Retinal pigment epithelial cell (primary cell): Measurements from ENCODE around the gene MRPL18.

Experiments
- DNase-seq: peaks from one replicate; pipeline ENCODE4 v3.0.0-alpha.2; 2010; ENCODE audit warnings: low read depth
- H3K4me3 ChIP-seq: 2 replicates; pipeline ENCODE4 v1.5.1; 2011; ENCODE audit warnings: mild to moderate bottlenecking, low read length, control low read depth, moderate library complexity
- CTCF ChIP-seq: conservative IDR thresholded peaks from 2 replicates; pipeline ENCODE4 v1.5.1; 2011; ENCODE audit warnings: low read depth, low read length, control low read depth, inconsistent platforms

MRPL18 gene

GRCh38 chr6:159761129-159761872 lies 29.0 kb upstream of the MRPL18 start:
- H3K4me3 ChIP-seq = peak overlapping the region; percentile 70
- no peak for TF ChIP-seq CTCF
- no peak for DNase-seq

- peak within 1 kb of the TSS; percentile 87 for H3K4me3 ChIP-seq
- no peak for TF ChIP-seq CTCF
- peak; percentile 87 for DNase-seq
Measured at GRCh38 chr6:159761873-159762680, 28.2 kb upstream of the MRPL18 start, which contains the start of gene ACAT2. ACAT2 (plus strand) TSS chr6:159762045; CDS start chr6:159762088, 43 bp downstream.

- peak overlapping the region; percentile 87 for H3K4me3 ChIP-seq
- TF ChIP-seq CTCF = no peak
- no peak for DNase-seq
Measured at GRCh38 chr6:159762681-159763293, 27.5 kb upstream of the MRPL18 start.

- no peak for TF ChIP-seq CTCF
- H3K4me3 ChIP-seq = no peak overlapping the region
- DNase-seq = no peak
Measured at GRCh38 chr6:159766906-159767305, 23.4 kb upstream of the MRPL18 start.

GRCh38 chr6:159769470-159769869 lies 20.8 kb upstream of the MRPL18 start:
- DNase-seq = no peak
- no peak overlapping the region for H3K4me3 ChIP-seq
- no peak for TF ChIP-seq CTCF

- DNase-seq = no peak
- no peak overlapping the region for H3K4me3 ChIP-seq
- TF ChIP-seq CTCF = no peak
Measured at GRCh38 chr6:159772196-159772595, 18.1 kb upstream of the MRPL18 start.
